Hematopoietic multipotent progenitor cell treated with erythropoietin and hydrocortisone succinate and interleukin-3 and kit ligand, for 17 days (in vitro differentiated cells): ENCODE results near the gene SPANXN1.
"Not testable (repeated sequence)": the region's sequence is repeated elsewhere in the genome, so short reads cannot be mapped to it uniquely, and the experiment has no call there.

Experiments used
- DNase-seq: peaks from one replicate; pipeline ENCODE4 v3.0.0-alpha.2; 2015; ENCODE audit warnings: low spot score

SPANXN1 gene

GRCh38 chrX:145247203-145247602, at the start of gene SPANXN1:
Gene SPANXN1 (plus strand): TSS chrX:145247503. CDS start chrX:145247587, 84 bp downstream.
- DNase-seq: not testable (repeated sequence)

GRCh38 chrX:145199078-145199477, 48.2 kb upstream of the SPANXN1 start:
- DNase-seq: no peak

- no peak for DNase-seq
Measured at GRCh38 chrX:145213504-145213903, 33.8 kb upstream of the SPANXN1 start.

GRCh38 chrX:145292218-145292617, 44.9 kb downstream of the SPANXN1 start:
- no peak for DNase-seq
